HT-29 (cell line): ENCODE results near the gene DAPK2. TPM values are rescaled to one million over a fixed set of nuclear protein-coding genes. Genes with fewer than 3 reads are reported as not detected.

ENCODE experiments used
- DNase-seq: peaks from one replicate; pipeline ENCODE4 v3.0.0-alpha.2; 2015; ENCODE audit warnings: low spot score
- total RNA-seq: library from RNA; depleted of rRNA; stranded (reverse); fragments of >200 nt; shearing (Covaris generic); gene quantifications from 2 replicates; pipeline ENCODE4 v1.2.3, GENCODE V29; 2014

DAPK2 gene
- total RNA-seq, 1 experiment from 2014 or later = 4.4 TPM

DNA sequence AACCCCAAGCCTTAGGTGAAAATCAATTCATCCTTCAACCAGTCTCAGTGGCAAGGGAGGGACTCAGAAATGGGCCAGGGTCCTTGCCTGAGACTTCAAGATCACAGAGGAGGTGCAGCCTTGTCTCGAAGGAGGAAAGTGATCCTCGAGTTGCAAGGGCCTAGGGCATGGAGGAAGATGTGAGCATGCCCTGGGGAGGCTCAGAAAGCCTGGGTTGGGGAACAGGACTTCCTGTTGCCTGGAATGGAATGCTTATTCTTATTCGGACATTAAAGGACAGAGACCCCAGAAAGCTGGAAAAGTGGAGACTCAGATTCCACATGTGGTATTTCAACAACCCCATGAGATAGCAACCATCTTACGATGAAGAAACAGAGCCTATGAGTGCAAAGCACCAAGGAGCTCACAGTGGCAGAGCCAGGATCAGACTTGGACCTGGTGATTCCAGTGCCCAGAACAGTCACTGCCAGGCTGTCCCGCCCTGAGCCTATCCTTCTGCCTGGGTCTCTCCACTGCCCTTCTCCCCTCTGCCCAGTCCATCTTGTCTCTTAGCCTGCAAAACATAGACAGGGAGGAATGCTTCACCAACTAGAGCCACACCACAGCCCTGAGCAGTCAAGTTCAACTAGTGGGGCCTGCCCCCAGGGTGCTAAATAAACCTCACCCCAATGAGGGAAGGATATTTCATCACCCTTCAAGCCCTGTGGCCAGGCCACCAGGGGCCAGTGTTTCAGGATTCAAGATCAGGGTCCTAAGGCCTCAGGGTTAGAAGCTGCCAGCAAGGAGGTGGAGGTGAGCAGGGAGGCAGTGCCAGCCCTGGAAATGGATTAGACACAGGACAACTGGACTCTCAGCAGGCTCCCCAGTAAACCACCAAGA lies 21.9 kb downstream of the DAPK2 start:
- DNase-seq = no peak

DNA sequence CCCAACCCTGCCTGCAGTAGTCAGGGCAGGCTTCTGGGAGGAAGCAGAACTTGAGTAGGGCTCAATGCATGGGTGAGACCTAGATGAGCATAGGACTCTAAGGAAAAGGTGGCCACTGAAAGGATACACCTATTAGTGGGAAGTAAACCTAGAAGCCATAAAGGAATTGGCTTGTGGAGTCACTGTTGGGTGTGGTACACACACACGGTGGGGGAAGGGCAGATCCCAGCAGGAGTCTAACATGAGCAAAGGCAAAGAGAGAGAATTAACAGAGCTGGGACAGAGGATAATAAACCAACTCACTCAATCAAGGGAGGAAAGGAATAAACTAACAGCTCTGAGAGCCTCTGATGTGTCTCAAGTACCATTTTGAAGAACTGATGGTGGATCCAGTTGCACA lies 23.1 kb downstream of the DAPK2 start:
- no peak for DNase-seq

DNA sequence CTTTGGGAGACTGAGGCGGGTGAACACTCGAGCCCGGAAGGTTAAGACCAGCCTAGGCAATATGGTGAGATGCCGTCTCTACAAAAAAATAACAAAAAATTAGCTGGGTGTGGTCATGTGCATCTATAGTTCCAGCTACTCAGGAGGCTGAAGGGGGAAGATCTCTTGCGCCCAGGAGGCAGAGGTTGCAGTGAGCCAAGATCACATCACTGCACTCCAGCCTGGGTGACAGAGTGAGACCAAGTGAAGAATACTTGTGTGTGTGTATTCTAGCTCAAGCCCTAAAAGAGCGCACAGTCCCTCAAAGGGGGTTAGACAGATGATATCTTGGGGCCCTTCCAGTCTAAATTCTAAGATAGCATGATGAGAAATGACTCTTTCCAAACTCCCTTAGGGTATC lies 23.7 kb downstream of the DAPK2 start:
- no peak for DNase-seq

DNA sequence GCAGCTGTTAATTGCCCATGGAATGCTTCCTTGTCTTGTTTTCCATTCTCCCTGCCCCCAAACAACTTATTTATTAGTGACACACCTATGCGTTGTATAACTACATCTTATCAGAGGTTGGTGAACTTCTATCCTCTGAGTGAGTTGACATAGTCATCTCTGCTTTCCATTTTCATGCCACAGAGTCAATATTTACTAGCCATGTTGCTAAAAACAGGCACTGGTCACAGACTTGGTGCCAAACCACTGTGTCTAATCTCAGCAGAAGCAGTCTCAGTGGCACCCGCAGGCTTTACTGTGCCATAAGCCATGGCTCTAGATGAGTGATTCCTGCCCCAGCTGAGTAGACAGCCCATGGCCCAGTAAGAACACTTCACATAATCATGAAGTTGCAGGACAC lies 26.5 kb downstream of the DAPK2 start:
- DNase-seq = peak; percentile 77

DNA sequence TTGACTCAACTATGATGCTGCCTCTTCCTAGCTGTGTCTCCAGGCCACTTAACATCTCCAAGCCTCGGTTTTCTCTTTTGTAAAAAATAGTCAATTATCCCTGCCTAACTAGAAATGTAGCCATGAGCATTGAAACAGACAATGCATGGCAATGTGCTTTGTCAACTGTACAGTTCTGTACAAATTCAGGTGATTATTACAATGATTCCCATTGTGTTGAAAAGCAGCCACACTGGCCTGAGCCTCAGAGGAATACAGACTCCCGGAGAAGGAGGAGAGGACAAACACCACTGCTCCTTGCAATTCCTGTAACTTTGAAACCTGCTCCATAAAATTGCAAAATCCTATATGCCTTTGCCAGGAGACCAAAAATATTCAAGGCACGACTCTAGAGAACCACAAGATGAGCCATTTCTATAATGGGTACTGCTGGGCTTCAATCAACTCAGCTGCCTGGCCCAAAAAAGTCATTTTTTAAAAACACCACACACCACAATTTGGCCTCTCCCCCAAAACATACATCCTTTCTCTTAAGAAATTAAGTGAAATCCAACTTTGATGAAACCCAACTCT lies 28.6 kb downstream of the DAPK2 start:
- no peak for DNase-seq

DNA sequence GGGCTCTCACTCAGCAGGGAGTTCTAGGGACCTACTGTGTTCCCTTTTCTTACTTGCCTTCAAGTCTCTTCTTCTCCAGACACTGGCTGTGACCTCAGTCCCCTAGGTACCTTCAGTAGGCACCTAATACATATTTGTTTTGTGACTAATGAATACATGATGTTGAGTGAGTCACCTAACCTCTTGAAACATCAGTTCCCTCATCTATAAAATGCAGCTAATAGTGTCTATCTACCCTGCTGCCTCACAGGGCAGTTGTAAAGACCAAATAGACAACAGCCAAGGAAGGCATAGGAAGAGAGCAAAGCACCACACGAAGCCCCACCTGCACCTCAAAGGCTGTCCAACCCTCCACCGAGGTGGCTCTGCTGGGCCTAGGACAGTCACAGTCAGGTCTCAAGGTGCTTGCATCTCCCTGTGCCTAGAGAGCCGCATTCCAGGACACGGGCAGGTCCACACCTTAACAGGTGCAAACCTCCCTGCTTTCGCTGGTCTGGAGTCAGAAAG lies 29.1 kb downstream of the DAPK2 start:
- peak; percentile 79 for DNase-seq

DNA sequence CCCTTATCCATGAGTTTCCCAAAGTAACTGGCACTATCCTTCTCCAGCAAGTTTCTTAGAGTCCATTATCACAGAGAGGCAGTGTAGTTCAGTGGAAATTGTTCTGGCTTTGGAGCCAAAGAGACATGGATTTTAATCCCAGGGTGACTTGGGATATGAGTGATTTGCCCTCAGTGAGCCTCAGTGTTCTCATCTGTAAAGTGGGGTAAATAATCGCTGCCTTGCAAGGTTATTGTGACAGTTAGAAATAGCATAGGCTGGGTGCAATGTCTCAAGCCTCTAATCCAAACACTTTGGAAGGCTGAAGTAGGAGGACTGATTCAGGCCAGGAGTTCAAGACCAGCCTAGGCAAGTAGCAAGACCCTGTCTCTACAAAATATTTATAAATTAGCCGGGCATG lies 30.0 kb downstream of the DAPK2 start:
- DNase-seq = no peak

DNA sequence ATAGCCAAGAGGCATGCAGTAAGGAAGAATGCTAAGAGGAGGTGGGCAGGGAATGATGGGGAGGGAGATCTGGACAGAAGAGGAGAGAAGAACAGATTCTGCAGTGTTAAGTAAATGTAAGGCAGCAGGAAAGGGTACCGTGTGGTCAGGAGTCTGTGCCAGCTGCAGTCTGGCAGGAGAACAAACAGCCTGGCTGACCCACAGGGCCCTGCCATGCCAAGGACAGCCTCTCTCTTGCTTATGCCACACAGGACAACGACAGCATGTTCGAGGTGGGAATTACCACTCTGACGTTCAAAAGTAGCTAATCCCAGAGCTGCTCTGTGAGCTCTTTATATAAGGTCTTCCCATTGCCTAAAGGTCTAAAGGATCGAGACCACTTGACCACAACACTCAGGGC lies 31.3 kb downstream of the DAPK2 start:
- DNase-seq = no peak

DNA sequence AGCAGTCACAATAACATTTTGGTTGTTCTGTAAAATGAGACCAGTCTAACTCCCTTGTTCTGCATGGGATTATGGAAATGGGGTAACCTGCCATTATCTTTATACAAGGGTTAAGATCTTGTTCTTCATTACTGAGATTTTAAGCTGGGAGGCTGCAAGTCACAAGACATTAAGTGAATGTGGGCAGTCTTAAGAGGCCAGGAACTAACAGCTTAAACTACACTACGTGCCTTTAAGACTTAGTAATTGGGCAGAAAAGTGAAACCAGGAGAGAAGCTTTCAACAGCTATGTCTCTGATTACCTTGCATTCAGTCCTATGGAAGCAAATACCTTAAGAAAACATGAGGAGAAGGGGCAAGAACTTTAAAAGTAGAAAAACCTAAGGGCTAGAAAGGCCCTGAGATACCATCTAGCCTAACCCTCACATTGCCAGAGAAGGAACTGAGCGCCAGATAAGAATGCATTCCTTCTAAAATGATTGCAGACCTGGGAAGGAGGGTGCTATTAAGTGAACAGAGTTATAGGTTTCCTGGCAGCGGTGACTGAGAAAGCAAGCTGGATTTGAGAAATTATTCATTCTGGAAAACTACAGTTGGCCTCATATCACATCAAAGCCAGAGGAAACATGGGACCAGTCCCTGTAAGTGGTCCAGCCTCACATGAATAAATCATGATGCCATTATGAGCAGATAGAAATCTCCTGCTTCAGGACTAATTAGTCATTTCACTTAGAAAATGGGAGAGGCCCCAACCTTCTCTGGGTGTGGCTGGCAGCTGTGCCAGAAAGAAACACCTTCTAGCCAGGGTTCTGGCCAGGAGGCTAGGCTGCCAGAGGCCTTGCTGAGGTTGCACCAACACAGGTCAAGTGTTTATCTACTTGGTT lies 32.9 kb downstream of the DAPK2 start:
- DNase-seq = no peak

DNA sequence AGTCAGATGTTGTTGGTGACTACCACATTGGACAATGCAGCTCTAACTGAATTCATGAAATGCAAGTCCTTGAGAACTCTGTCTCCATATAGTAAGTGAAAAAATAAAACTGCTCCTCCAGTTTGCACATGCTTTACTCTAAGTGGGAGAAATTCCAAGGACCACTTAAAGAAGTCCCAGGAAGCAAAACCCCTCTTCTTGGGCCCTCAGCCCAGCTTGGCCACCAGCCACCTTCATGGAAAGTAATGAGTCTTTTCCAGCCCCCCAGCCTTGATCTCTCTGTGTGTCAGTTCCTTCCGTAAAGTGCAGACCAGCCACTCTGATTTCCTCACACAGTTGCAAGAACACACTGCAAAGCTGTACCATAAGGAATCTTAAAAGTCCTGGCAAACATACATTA lies 34.5 kb downstream of the DAPK2 start:
- DNase-seq = no peak

DNA sequence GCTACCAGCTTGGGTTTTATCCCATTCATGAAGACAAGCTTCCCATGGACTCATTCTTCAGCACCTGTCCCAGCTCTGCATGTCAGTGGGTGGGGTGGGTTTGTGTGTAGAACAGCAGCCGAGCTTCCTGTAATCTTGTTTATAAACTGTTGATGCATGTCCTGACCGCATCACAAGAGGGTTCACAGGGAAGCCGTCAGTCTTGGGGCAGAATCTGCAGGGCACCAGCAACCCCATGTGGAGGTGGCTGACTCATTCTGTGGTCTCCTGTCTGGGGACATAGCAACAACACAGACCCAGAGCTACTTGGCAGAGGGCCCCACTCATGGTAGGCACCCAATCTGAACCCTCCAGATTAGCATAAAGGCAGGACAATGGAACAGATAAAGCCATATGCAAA lies 35.6 kb downstream of the DAPK2 start:
- DNase-seq = peak; percentile 82

DNA sequence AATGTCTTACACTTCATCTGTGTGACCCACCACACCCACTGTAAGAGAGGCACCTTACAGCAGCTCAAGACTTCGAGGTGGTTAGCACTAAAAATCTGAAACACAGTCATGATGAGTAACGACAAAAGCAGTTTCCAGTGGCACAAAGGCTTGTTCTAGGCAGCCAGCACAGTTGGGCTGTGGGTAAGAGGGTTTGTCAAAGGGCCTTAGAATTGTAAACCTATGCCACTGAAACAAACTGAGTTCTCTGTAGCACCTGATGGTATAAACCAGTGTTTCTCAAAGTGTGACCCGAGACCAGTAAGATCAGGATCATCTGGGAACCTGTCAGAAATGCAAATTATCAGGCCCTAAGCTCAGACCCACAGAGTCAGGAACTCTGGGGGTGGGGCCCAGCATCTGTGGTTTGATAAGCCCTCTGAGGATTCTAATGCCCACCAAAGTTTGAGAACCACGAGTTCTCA lies 36.5 kb downstream of the DAPK2 start:
- no peak for DNase-seq

DNA sequence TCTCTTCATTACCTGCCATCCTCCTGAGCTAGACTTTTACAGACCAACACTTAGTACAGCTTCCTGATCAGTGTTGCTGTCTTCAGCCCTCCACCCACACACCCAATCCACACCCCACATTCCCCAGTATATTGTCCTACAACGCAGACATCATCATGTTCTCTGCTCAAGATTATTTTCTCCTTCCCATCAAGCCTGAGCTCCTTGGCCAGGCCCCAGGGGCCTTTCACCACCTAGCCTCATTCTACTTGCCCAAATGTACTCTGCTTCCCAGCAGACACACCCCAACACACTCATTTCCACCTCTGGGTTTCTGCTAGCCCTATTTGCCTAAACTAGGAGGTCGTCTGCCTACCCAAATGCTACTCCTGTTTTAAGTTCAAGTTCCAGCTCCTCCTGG lies 37.0 kb downstream of the DAPK2 start:
- no peak for DNase-seq

DNA sequence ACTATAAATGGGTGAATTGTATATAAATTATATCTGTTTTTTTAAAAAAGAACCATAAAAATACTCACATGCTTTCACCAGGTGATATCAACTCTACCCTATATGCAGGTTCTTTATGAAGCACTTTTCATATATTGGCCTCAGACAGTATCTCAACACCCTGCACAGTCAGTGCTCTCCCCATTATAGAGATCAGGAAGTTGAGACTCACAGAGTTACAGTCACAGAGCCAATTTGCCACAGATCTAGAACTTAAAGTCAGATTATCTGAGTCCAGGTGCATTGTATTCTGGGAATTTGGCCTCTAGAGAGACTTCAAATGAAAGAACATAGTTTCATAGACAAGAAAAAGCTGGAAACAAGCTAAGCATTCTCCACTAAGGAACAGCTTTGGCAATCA lies 38.1 kb downstream of the DAPK2 start:
- DNase-seq = no peak

DNA sequence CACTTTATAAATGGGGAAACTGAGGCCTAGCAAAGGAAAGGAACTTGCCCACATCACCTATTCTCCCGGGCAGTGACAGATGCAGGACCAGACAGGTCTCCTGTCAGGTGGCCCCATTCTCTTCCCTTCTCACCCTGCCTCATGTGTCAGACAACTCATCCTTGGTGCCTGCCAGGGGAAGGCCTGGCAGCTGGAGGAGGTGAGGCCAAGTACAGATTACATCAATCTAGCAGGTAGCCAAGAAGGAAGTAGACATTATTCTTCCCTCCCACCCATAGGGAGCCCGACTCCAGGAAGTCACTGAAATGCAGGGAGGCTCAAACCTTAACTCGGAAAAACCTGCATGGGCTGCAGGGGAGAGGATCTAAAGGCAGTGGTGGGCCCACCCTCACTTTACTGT lies 39.6 kb downstream of the DAPK2 start:
- DNase-seq = no peak

DNA sequence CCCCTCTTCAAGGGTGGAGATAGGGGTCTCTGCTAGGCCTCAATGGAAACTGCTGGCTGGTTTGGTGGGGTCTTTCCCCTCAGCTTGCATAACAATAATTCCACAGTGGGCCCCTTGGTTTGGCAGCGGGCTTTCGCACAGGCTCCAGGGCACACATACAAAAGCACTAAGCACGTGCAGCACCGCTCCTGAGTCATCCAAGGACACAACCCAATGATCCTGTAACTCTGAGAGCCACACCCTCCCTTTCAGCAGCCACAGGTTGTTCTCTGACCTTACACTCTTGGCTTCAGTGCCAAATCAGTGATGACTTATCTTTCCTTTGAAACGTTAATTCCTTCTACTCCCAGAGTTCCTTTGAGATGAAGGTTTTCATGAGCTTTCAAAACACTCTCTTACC lies 41.7 kb downstream of the DAPK2 start:
- peak; percentile 60 for DNase-seq

DNA sequence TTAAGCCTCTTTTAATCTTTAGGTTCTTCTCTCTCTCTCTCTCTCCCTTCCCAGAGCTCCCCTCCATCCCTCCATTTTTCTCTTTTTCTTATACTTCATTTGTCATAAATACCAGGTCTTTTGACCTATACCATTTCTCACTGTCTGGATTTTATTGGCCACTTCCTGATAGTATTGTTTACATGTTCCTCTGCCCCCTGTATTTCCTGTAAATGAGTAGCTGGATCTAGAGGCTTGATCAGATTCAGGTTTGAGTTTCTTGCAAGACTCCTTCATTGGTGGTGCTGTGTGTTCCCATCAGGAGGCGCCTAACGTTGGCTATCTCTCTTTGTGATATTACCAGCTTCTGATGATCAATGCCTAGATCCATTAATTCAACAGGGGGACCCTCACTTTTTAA lies 42.2 kb downstream of the DAPK2 start:
- no peak for DNase-seq

DNA sequence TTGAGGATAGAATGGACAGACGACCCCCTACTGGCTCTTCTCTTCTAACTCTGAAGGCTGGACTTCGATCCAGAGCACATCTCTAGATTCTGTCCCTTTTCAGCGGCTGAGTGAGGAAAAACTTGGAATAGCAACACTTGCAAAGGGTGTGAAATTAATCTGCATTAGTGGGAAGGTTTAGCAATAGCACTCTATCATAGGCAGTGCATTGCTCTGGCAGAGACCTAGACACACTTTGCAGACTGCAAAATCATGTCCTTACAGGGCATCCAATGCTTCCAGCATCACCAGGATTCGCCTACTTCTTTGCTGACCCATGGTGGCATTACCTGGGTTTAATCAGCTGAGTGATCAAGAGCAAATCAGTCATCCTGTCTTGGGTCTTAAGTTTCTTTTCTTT lies 43.1 kb downstream of the DAPK2 start:
- DNase-seq = no peak

DNA sequence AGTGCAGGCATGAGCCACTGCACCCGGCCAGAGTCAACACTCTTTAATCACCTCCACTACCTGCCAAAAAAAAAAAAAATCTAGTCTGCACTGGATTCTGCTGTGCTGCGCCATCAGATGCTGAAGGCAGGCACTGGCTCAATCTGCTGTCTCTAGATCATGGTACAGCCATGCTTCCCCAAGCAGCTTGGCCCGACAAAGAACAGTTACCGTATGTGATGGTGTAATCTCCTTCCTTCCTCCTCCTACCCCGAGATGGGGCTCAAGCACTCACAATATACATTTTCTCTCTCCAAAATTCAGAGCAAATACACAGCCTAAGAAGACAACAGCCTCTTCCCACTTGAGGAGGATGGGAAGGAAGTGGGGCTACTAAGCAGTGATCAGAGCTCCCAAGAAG lies 45.1 kb downstream of the DAPK2 start:
- DNase-seq = no peak

DNA sequence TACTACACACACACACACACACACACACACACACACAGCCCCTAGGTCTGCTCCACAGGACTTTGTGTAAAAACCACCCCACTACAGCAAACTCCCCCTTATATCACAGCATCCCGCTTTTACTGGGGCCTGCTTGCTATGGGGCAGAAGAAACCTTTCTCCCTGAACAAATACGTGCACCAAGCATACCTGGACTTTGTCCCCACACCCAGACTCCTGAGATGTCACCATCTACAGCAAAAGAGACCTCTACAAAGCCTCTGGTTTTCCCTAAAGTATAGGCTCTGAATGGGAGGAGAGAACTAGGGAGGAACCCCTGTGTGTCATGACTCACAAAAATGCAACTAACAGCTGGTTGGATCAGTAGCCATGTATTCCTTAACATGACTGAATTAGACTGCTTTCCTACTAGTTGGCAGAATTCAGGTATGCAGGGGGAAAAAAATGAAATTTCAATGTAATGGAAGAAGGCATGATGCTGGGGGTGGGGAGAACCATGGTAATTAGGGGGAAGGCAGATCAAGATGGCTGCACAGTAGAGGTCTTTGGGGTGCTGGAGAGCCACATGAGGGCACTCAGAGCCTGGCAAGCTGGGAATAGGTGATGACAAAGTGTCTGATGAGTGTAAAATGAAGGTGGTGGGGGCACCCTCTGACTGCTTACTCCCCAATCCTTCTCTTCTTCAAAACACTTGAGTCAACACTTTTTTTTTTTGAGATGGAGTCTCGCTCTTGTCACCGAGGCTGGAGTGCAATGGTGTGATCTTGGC lies 45.9 kb downstream of the DAPK2 start:
- no peak for DNase-seq

DNA sequence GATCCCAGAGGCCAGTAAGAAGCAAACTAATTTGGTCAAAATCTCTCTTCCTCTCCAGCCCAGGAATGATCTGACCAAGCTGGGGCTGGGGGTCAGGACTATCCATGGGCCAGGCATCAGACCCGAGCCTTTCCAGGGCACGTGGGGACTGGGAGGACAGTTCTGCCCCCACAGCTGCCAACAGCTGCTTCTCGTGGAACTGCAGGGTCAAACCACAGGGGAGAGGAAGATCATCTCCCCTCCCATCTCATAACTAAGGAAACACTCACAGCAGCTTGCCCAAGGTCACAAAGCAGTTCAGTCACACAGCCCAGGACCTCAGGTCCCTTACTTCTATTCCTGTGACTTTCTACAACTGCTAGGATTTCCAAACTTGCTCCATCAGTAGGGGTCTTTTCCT lies 47.1 kb downstream of the DAPK2 start:
- DNase-seq = no peak
